GM21825 (cell line): ENCODE results near the gene NDRG3.
A peak's percentile ranks its signal among the peaks of the same experiment; 100 is the strongest.
"Not testable (repeated sequence)": the region's sequence is repeated elsewhere in the genome, so short reads cannot be mapped to it uniquely, and the experiment has no call there.

ENCODE experiments used
- ATAC-seq: cut with Tn5 transposase; IDR thresholded peaks from one replicate; pipeline ENCODE4 v1.9.1; 2021; ENCODE audit warnings: mild to moderate bottlenecking, moderate library complexity; ENCODE audit not compliant: unreplicated experiment

The NDRG3 gene

DNA sequence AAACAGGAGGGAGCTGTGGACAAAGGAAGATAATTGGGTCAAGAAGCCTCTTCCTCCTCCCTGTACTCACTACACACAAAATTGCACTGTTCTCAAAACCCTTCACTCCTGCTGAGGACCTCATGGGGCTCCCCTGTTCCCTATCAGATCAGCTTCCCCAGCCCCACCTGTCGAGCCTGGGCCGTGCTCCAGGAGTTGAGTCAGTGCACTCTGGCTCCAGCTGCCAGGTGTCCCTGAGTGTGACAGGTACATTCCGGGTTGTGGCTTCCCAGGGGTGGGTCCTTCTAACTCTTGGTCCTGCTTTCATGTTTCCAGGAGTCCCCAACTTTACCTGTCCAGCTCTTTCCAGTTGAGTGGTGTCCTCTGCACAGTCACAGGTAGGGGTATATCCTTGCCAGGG, 131.9 kb downstream of the NDRG3 start:
- no peak for ATAC-seq

DNA sequence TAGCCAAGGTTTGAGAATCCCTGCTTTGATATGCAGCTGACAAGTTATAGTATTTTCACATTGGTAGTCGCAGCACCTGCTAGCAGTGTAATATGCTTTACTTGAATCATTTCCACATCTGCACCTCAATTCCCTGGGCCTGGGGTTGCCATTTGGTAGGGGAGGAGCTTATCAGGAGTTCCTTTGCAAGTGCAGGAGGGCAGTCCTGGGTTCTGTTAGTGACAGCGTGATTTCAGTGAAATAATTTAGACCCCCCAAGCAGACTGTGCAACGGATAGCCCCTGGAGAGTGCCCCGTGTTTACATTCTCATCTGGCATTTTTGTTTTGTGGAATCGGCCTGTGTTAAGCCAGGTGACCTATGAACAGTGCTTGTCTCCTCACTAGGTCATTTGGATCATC, 134.3 kb downstream of the NDRG3 start:
- no peak for ATAC-seq

DNA sequence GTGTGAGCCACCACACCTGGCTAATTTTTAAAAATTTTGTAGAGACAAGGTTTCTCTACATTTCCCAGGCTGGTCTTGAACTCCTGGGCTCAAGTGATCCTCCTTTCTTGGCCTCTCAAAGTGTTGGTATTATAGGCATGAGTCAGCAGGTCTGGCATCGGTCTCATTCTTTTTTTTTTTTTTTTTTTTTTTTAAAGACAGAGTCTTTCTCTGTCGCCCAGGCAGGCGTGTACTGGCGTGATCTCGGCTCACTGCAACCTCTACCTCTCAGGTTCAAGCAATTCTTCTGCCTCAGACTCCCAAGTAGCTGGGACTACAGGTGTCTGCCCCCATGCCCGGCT, 137.5 kb downstream of the NDRG3 start:
- not testable (repeated sequence) for ATAC-seq

DNA sequence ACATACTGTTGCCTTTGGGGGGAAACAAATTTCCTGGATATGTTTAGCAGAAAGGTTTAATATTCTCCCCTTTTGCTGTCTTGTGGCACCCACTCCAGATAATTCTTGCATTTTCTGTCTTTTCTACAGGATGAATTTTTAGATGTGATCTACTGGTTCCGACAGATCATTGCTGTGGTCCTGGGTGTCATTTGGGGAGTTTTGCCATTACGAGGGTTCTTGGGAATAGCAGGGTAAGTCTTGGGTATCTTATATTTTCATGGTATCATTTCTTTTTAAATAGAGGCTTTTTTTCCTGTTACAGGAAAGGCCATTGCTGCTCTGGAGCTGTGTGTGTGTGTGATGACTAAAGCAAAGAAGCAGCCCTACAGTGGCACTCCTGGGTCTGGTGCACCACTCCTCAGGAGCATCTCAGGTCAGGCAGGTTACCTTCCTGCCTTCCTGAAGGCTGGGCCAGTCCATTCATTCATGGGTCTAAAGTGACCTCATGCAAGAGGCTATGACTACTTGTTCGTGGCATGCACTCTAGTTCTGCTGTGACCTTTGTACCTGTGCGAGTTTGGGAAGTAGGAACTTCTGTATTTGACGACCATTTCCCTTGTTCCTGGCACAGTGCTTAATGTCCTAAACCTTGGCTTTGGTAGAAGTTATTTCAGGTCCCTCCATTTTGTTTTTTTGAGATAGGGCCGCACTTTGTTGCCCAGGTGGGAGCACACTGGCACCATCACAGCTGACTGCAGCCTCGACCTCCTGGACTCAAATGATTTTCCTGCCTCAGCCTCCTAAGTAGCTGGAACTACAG, 138.1 kb downstream of the NDRG3 start:
- no peak for ATAC-seq

DNA sequence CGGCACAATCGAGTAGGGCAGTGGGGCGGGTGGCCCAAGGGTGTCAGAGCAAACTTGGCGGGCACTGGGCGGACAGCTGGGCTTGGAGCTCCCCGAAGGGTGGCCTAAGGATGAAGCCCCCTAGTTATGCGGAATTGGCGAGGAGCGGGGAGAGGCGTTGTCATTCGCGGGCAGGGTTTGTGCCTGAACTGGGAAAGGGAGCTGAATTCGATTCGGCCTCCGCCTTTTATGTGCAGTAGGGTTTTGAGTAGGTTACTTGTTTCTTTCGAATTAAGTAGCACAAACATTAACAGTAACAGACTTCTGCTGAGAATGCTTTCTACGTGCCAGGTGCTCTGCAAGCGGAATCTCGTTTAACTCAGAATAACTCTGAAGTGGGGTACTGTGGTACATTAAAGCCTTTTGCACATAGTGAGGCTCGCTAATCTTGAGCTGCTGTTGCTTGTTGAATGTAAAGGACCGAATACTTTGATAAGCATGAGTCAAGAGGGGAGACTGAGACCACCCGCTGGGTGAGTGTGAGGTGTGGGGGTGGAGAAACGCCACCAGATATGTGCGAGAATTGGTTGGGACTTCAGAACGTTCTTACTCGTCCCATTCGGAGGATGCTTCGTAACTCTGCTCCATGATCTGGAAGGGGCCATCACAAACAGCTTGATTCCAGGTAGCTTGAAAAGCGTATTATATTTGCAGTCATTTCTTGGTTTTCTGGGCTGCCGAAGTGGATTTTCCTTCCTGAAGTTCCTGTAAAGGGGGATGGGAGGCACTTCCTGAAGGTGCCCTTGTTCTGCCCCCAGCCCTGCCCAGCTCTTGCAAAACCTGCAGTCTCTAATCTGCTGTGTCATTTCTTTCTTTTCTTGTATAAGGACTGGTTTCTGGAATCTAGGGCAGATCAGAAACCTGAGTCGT, 139.5 kb downstream of the NDRG3 start:
- ATAC-seq = no peak

DNA sequence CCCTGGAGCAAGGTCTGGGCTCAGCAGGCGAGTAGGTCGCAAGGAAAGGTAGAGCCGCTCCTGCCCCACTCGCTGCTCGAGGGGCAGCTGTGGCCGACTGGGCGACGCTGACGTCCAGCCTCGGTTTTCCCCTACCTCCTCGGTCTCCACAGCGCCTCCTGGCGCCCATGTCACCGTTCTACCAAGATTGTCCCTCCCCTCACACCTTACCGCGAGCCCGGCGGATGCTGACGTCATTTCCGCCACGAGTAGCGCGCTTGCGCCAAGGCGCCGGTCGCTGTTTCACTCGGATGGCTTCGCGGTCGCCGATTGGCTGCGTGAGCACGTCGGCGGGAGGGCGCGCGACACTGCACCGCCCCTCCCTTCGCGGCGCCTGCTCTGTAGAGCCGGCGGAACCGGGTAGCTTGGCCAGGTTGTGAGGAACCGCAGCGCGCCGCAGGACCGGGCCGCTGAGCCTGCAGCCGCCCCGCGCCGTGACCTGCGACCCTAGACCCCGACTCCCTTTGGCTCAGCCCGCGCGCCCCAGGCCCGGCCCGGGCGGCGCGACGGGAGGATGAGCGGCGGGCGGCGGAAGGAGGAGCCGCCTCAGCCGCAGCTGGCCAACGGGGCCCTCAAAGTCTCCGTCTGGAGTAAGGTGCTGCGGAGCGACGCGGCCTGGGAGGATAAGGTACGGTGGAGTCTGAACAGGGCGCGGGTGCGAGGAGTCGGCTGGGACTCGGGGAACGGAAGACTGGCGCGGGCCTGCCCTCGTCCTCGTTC, 140.3 kb downstream of the NDRG3 start, which contains the start of gene RAB5IF:
Gene RAB5IF, plus strand, starts transcription at position 381 of the 759 bp plus-strand sequence. Its CDS starts 173 bp downstream, at position 554.
- ATAC-seq = peak; percentile 77

DNA sequence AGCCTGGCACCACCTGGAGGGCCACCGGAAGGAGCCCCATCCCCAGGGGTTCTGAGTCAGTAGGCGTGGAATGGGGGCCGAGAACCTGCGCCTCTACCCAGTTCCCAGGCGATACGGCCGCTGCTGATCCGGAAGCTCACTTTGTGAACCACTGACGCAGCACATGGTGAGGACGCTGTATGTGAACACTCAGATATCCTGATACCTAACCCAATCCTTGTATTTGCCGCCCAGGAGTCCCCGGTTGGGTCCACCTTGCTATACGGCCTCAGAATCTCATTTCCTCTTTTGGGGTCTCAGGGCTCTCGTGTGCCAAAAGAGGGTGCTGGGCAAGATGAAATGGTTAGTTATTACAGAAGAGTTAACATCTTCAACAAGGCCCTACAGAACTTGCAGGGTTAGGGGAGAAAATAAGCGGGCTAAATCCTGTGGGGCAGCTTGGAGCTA, 140.9 kb downstream of the NDRG3 start:
- ATAC-seq = peak; percentile 37
